Fibroblast of the aortic adventitia (primary cell): ENCODE results near the gene CLK3. TPM values are rescaled to one million over a fixed set of nuclear protein-coding genes. Genes with fewer than 3 reads are reported as not detected.

Experiments
- DNase-seq: peaks from one replicate; pipeline ENCODE4 v3.0.0-alpha.2; 2010; ENCODE audit warnings: low read depth
- H3K4me3 ChIP-seq: 2 replicates; pipeline ENCODE4 v1.5.1; 2011; ENCODE audit warnings: low read depth, mild to moderate bottlenecking, control low read depth, low read length, moderate library complexity
- total RNA-seq: library from RNA; depleted of rRNA; stranded (reverse); fragments of >200 nt; gene quantifications from 2 replicates; pipeline ENCODE4 v1.2.3, GENCODE V29; 2012; ENCODE audit warnings: low replicate concordance
- TF ChIP-seq, protein P1 (sequence below): IDR thresholded peaks from 2 replicates; pipeline ENCODE4 v1.5.1; 2011; ENCODE audit warnings: mild to moderate bottlenecking, low read length, control low read depth, inconsistent platforms; ENCODE audit not compliant: insufficient read depth

The CLK3 gene
- total RNA-seq, 1 donor = 52.6 TPM

GRCh38 chr15:74642348-74642733 lies 26.7 kb downstream of the CLK3 start:
- TF ChIP-seq, protein P1, sequence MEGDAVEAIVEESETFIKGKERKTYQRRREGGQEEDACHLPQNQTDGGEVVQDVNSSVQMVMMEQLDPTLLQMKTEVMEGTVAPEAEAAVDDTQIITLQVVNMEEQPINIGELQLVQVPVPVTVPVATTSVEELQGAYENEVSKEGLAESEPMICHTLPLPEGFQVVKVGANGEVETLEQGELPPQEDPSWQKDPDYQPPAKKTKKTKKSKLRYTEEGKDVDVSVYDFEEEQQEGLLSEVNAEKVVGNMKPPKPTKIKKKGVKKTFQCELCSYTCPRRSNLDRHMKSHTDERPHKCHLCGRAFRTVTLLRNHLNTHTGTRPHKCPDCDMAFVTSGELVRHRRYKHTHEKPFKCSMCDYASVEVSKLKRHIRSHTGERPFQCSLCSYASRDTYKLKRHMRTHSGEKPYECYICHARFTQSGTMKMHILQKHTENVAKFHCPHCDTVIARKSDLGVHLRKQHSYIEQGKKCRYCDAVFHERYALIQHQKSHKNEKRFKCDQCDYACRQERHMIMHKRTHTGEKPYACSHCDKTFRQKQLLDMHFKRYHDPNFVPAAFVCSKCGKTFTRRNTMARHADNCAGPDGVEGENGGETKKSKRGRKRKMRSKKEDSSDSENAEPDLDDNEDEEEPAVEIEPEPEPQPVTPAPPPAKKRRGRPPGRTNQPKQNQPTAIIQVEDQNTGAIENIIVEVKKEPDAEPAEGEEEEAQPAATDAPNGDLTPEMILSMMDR = no peak
- DNase-seq = no peak
- no peak overlapping the region for H3K4me3 ChIP-seq

DNA sequence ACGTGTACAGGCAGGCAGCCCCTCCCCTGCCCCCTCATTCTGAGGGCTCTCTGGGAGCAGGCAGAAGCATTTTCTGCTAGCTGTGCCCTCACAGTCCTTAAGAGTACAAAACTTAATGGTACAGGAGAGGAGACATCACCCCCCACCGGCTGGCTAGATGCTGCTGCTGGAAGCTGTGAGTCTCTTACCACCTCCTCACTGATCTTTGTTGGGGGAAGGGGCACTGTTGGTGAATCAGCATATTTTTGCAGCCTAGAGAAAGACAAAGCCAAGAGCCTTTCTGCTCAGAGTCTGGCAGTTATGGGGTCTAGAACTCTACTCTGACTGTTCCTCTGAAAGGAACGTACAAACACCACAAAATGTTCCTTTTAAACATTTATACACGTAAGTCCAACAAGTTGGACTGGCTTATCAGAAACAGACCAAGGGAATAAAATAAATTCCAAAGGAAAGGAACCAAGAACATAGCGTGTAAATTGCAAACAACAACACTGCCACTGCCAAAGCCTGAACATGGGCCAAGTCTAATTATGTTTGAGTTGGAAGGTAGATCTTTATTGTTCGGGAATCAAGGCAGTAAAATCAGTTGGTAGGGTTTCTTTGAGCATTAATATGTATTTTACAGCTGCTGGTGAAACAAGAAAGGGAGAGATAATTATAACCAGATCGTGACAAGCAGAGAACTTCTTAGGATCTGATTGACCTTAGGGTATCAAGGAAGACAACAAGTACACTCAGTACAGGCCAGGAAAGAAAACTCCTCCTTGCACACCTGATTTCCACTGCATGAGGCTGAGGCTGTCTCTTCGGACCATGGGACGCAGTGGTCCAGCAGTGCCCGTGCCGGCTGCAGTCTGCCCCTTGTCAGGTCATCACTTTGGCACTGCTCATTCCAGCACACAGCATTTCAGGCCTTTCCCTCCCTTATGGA lies 27.4 kb downstream of the CLK3 start:
- TF ChIP-seq, protein P1 = no peak
- no peak overlapping the region for H3K4me3 ChIP-seq
- DNase-seq = peak; percentile 74

- TF ChIP-seq, protein P1 = no peak
- no peak for DNase-seq
- no peak overlapping the region for H3K4me3 ChIP-seq
These were observed 28.1 kb downstream of the CLK3 start for GRCh38 chr15:74643665-74644204.

DNA sequence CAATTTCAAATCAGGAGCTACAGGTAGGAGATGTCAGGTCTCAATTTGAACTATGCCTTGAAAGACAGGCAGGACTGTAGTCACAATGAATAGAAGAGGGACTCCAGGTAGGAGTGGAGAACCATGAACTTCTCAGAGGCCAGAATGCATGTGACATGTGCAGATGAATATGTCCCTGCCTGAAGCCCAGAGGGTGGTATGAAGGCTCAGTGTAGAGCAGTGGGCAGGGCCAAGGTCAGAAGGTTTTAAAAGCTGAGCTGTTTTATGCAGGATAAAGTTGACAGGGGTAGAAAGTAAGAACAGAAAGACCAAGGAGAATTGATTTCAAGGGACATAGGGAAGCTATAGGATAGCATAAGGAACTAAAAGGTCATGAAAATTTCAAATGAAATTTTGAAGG lies 30.8 kb downstream of the CLK3 start:
- no peak for DNase-seq
- H3K4me3 ChIP-seq = no peak overlapping the region
- TF ChIP-seq, protein P1 = no peak

- TF ChIP-seq, protein P1 = no peak
- H3K4me3 ChIP-seq = no peak overlapping the region
- no peak for DNase-seq
These were observed 32.6 kb downstream of the CLK3 start for GRCh38 chr15:74648051-74648842.

DNA sequence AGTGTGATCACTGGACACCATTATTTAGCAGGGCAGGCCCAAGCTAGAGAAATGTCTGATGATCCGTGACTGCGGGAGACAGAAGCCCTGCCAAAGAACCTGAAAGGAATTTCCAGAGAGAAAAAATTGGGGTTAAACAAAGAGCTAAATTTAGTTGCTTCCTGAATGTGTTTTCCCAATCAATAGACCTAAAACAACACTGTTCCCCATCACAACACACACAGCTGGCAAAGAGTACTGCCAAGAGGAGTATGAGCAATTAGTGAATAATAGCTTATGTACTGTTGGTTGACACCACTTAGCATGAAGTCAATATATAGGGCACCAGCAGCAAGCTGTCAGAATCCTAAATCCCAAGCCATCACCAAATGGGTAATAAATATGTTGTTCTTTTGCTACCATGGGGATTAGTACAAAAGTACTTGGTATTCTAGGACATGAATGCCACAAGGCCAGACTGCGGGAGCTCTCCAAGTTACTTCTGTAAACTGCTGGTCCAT lies 35.7 kb downstream of the CLK3 start:
- no peak overlapping the region for H3K4me3 ChIP-seq
- TF ChIP-seq, protein P1 = no peak
- DNase-seq = peak; percentile 58
